H1 (cell line): ENCODE data around the gene ZNF669. TPM values are rescaled to one million over a fixed set of nuclear protein-coding genes. Genes with fewer than 3 reads are reported as not detected.
A peak's percentile ranks its signal among the peaks of the same experiment; 100 is the strongest.

ENCODE experiments used
- CTCF ChIA-PET: fragments of 300-600 bp; sonication (Branson Sonifier 250); formaldehyde crosslinking; loops from one replicate; lab custom pipeline; 2021; ENCODE audit not compliant: partially characterized antibody; lab: Charles Lee
- POLR2A ChIA-PET: fragments of 300-600 bp; sonication (Branson Sonifier 250); formaldehyde crosslinking; loops from one replicate; lab custom pipeline; 2021; ENCODE audit warnings: inconsistent platforms; ENCODE audit not compliant: partially characterized antibody; lab: Charles Lee
- DNase-seq, 2 experiments: peaks; one replicate each; pipeline versions ENCODE4 v3.0.0 to v3.0.0-alpha.2; 2010 to 2022; ENCODE audit warnings: low spot score in 2 of 2, low read depth in 1 of 2, mixed read lengths in 1 of 2
- FAIRE-seq: peaks from 2 replicates; lab custom pipeline; 2011; peaks lifted over from hg19 to GRCh38; lab: Jason Lieb, UNC
- H2AFZ ChIP-seq: 2 replicates; pipeline ENCODE4 v1.8.1; 2012; ENCODE audit warnings: low read length, inconsistent platforms
- H2AK5ac ChIP-seq: 2 replicates; pipeline ENCODE4 v1.6.1; 2013; ENCODE audit warnings: low read depth, low read length
- H2BK120ac ChIP-seq: replicated peaks from 2 replicates; pipeline ENCODE3; 2013; ENCODE audit warnings: low read depth, low read length, inconsistent platforms
- H2BK12ac ChIP-seq: 2 replicates; pipeline ENCODE4 v1.6.1; 2013; ENCODE audit warnings: low read depth, low read length
- H2BK15ac ChIP-seq: 2 replicates; pipeline ENCODE4 v1.6.1; 2013; ENCODE audit warnings: low read length
- H2BK20ac ChIP-seq: 2 replicates; pipeline ENCODE4 v1.6.1; 2013; ENCODE audit warnings: low read length
- H2BK5ac ChIP-seq: 2 replicates; pipeline ENCODE4 v1.6.1; 2013; ENCODE audit warnings: low read depth, low read length
- H3K14ac ChIP-seq: 2 replicates; pipeline ENCODE4 v1.6.1; 2013; ENCODE audit warnings: inconsistent platforms; ENCODE audit not compliant: insufficient read length
- H3K18ac ChIP-seq: 2 replicates; pipeline ENCODE4 v1.6.1; 2013; ENCODE audit warnings: low read length; ENCODE audit errors: extremely low read depth
- H3K23ac ChIP-seq: 2 replicates; pipeline ENCODE4 v1.6.1; 2013; ENCODE audit warnings: inconsistent platforms; ENCODE audit not compliant: insufficient read length
- H3K23me2 ChIP-seq: 2 replicates; pipeline ENCODE4 v1.6.1; 2013; ENCODE audit warnings: low read depth, low read length
- H3K27ac ChIP-seq: 2 replicates; pipeline ENCODE4 v1.6.1; 2011; ENCODE audit warnings: low read depth, low read length, inconsistent platforms
- H3K27me3 ChIP-seq, 4 experiments: replicated peaks in 1 of 4; 1 replicate in 1 of 4; 2 replicates in 3 of 4; pipeline versions ENCODE4 v1.6.1 to v1.8.1; 2011 to 2013; ENCODE audit warnings: low read length in 3 of 4, mild to moderate bottlenecking in 3 of 4, inconsistent platforms in 2 of 4, mixed read lengths in 2 of 4, moderate library complexity in 1 of 4; ENCODE audit not compliant: control insufficient read depth in 3 of 4, insufficient read depth in 3 of 4; ENCODE audit errors: extremely low read depth in 1 of 4
- H3K36me3 ChIP-seq, 4 experiments: 2 replicates each; pipeline versions ENCODE4 v1.6.1 to v1.8.1; 2011 to 2013; ENCODE audit warnings: mild to moderate bottlenecking in 4 of 4, low read length in 3 of 4, moderate library complexity in 2 of 4, control low read depth in 1 of 4, inconsistent platforms in 1 of 4; ENCODE audit not compliant: insufficient read depth in 4 of 4, control insufficient read depth in 2 of 4
- H3K4ac ChIP-seq: replicated peaks from 2 replicates; pipeline ENCODE3; 2013; ENCODE audit warnings: low read length, low read depth, mixed read lengths, inconsistent platforms; ENCODE audit not compliant: insufficient read length
- H3K4me1 ChIP-seq, 4 experiments: replicated peaks in 1 of 4; 1 replicate in 1 of 4; 2 replicates in 3 of 4; pipeline versions ENCODE4 v1.6.1 to v1.8.1; 2011 to 2013; ENCODE audit warnings: low read length in 3 of 4, inconsistent platforms in 2 of 4, mixed read lengths in 1 of 4; ENCODE audit not compliant: insufficient read depth in 4 of 4, control insufficient read depth in 3 of 4
- H3K4me2 ChIP-seq, 2 experiments: 2 replicates each; pipeline versions ENCODE4 v1.6.1 to v1.8.1; 2011 to 2013; ENCODE audit warnings: low read depth in 2 of 2, low read length in 2 of 2, control low read depth in 1 of 2, inconsistent platforms in 1 of 2, mild to moderate bottlenecking in 1 of 2; ENCODE audit not compliant: insufficient read depth in 1 of 2
- H3K4me3 ChIP-seq, 4 experiments: fragments of 200-600, 300-600 bp in 1 of 4; sonication (generic), shearing (Covaris generic), sonication (Bioruptor Twin) in 1 of 4; 2 replicates each; pipeline versions ENCODE4 v1.5.1 to v1.8.1; 2011 to 2016; ENCODE audit warnings: low read length in 4 of 4, low read depth in 3 of 4, control low read depth in 2 of 4, inconsistent platforms in 2 of 4, mild to moderate bottlenecking in 2 of 4, mixed read lengths in 1 of 4, moderate library complexity in 1 of 4; ENCODE audit not compliant: insufficient read depth in 2 of 4; ENCODE audit errors: extremely low read depth in 1 of 4
- H3K56ac ChIP-seq: replicated peaks from 2 replicates; pipeline ENCODE3; 2013; ENCODE audit warnings: low read depth, mild to moderate bottlenecking, mixed read lengths, low read length, inconsistent platforms; ENCODE audit not compliant: insufficient read length
- H3K79me1 ChIP-seq: 2 replicates; pipeline ENCODE4 v1.6.1; 2013; ENCODE audit warnings: low read depth, low read length, control low read depth
- H3K79me2 ChIP-seq, 2 experiments: 2 replicates each; pipeline versions ENCODE4 v1.6.1 to v1.8.1; 2012 to 2013; ENCODE audit warnings: low read length in 2 of 2, mild to moderate bottlenecking in 2 of 2, inconsistent platforms in 1 of 2; ENCODE audit not compliant: insufficient read depth in 2 of 2, control insufficient read depth in 1 of 2
- H3K9ac ChIP-seq, 4 experiments: replicated peaks in 1 of 4; 1 replicate in 1 of 4; 2 replicates in 3 of 4; pipeline versions ENCODE4 v1.6.1 to v1.8.1; 2011 to 2013; ENCODE audit warnings: low read depth in 3 of 4, low read length in 3 of 4, control low read depth in 2 of 4, mild to moderate bottlenecking in 2 of 4, moderate library complexity in 2 of 4, inconsistent platforms in 1 of 4; ENCODE audit errors: extremely low read depth in 1 of 4
- H3K9me3 ChIP-seq, 2 experiments: 2 replicates each; pipeline versions ENCODE4 v1.6.1 to v1.8.1; 2012 to 2013; ENCODE audit warnings: mild to moderate bottlenecking in 2 of 2, moderate library complexity in 2 of 2, control low read depth in 1 of 2, inconsistent platforms in 1 of 2, low read depth in 1 of 2, low read length in 1 of 2, mixed read lengths in 1 of 2; ENCODE audit not compliant: insufficient read depth in 2 of 2
- H4K20me1 ChIP-seq, 2 experiments: replicated peaks in 1 of 2; 2 replicates each; pipeline versions ENCODE3 to v1.8.1; 2011 to 2013; ENCODE audit warnings: inconsistent platforms in 2 of 2, low read length in 2 of 2, mild to moderate bottlenecking in 1 of 2; ENCODE audit not compliant: insufficient read depth in 2 of 2, control insufficient read depth in 1 of 2
- H4K5ac ChIP-seq: 2 replicates; pipeline ENCODE4 v1.6.1; 2013; ENCODE audit warnings: low read length, low read depth, mixed read lengths, inconsistent platforms; ENCODE audit not compliant: insufficient read length
- H4K8ac ChIP-seq: 2 replicates; pipeline ENCODE4 v1.8.0; 2013; ENCODE audit warnings: mild to moderate bottlenecking, moderate library complexity, low read length, inconsistent platforms; ENCODE audit not compliant: insufficient read depth; ENCODE audit errors: extremely low read depth
- H4K91ac ChIP-seq: replicated peaks from 2 replicates; pipeline ENCODE3; 2013; ENCODE audit warnings: low read length, mixed read lengths, inconsistent platforms; ENCODE audit not compliant: insufficient read length
- BACH1 ChIP-seq: IDR thresholded peaks from 2 replicates; pipeline ENCODE4 v1.6.1; 2012; ENCODE audit warnings: low read length, improper control_type of control experiment
- BCL11A ChIP-seq, 2 experiments: IDR thresholded peaks; one replicate each; pipeline ENCODE4 v1.6.1; 2011; ENCODE audit warnings: low read depth in 2 of 2, low read length in 2 of 2, mild to moderate bottlenecking in 2 of 2
- BRCA1 ChIP-seq: IDR thresholded peaks from 2 replicates; pipeline ENCODE4 v1.6.1; 2012; ENCODE audit warnings: low read depth, low read length, improper control_type of control experiment
- CBX5 ChIP-seq: fragments of 300-800, 300-1000 bp; sonication (generic); IDR thresholded peaks from 2 replicates; pipeline ENCODE4 v1.7.1; 2016; ENCODE audit warnings: antibody characterized with exemption, low read length, low read depth
- CTBP2 ChIP-seq: IDR thresholded peaks from 2 replicates; pipeline ENCODE4 v1.7.0; 2011; ENCODE audit warnings: borderline replicate concordance, mild to moderate bottlenecking, moderate library complexity, mixed read lengths, low read length; ENCODE audit not compliant: insufficient read depth, insufficient read length
- EGR1 ChIP-seq: IDR thresholded peaks from 2 replicates; pipeline ENCODE4 v1.6.1; 2011; ENCODE audit warnings: low read depth, low read length, borderline replicate concordance
- FOSL1 ChIP-seq: IDR thresholded peaks from 2 replicates; pipeline ENCODE4 v1.6.1; 2011; ENCODE audit warnings: mild to moderate bottlenecking, low read depth, low read length, moderate library complexity; ENCODE audit not compliant: insufficient read depth
- GTF2F1 ChIP-seq: IDR thresholded peaks from 2 replicates; pipeline ENCODE4 v1.6.1; 2012; ENCODE audit warnings: low read depth, low read length, improper control_type of control experiment, borderline replicate concordance
- JUN ChIP-seq: IDR thresholded peaks from 2 replicates; pipeline ENCODE4 v1.6.1; 2011; ENCODE audit warnings: low read depth, mild to moderate bottlenecking, improper control_type of control experiment, low read length
- KDM5A ChIP-seq: fragments of 200-600 bp; IDR thresholded peaks from 2 replicates; pipeline ENCODE4 v1.7.1; 2012; ENCODE audit warnings: mild to moderate bottlenecking, low read length, inconsistent platforms, mixed read lengths
- NRF1 ChIP-seq: IDR thresholded peaks from 2 replicates; pipeline ENCODE4 v1.6.1; 2011; ENCODE audit warnings: mild to moderate bottlenecking, low read depth, low read length, improper control_type of control experiment
- RFX5 ChIP-seq: IDR thresholded peaks from 2 replicates; pipeline ENCODE4 v1.6.1; 2011; ENCODE audit warnings: low read depth, low read length, improper control_type of control experiment, borderline replicate concordance
- SIN3A ChIP-seq, 2 experiments: IDR thresholded peaks in 1 of 2; conservative IDR thresholded peaks in 1 of 2; 2 replicates each; pipeline ENCODE4 v1.6.1; 2011 to 2012; ENCODE audit warnings: low read length in 2 of 2, improper control_type of control experiment in 1 of 2, low read depth in 1 of 2, mild to moderate bottlenecking in 1 of 2
- TEAD4 ChIP-seq: IDR thresholded peaks from 2 replicates; pipeline ENCODE4 v1.6.1; 2012; ENCODE audit warnings: low read depth, low read length, inconsistent platforms, mixed read lengths
- WGBS, 2 experiments: shearing (Covaris generic) in 1 of 2; methylation state at CpG; one replicate each; pipeline versions ENCODE4 v1.1.6 to v1.1.7; 2013 to 2015; ENCODE audit warnings: low lambda C conversion rate in 2 of 2, mixed read lengths in 2 of 2, inconsistent platforms in 1 of 2, low coverage in 1 of 2, missing lambda C conversion rate in 1 of 2; ENCODE audit not compliant: insufficient replicate concordance in 2 of 2, insufficient coverage in 1 of 2, insufficient read length in 1 of 2; ENCODE audit errors: extremely low coverage in 1 of 2, missing lambda C conversion rate in 1 of 2; 5-methylcytosine and 5-hydroxymethylcytosine counted together
- polyA plus RNA-seq, 7 experiments: library from polyadenylated mRNA; depleted of rRNA in 3 of 7; stranded (reverse) in 5 of 7; unstranded in 2 of 7; fragments of >200 nt in 5 of 7; fragments of 200-250 nt in 2 of 7; gene quantifications; 1 replicate in 5 of 7; 2 replicates in 1 of 7; 4 replicates in 1 of 7; pipeline versions ENCODE4 v1.2.1 to v1.2.3, GENCODE V29; 2011 to 2013; ENCODE audit warnings: missing spikeins in 2 of 7, mixed read lengths in 2 of 7
- total RNA-seq: library from RNA; stranded (reverse); fragmentation: NEBNext Ultra II Directional; extraction: Animal tissue kit (Norgen Biotek cat#: 25700); gene quantifications from 2 replicates; pipeline ENCODE4 v1.2.1, GENCODE V29; 2021

The ZNF669 gene
- total and polyA plus RNA-seq, 2 of the 8 experiments (the other 6 are each of a cell fraction or from before 2014, with no cell fraction given) = 4.8 to 20.3 TPM

GRCh38 chr1:247131236-247131635 is 27.1 kb upstream of the ZNF669 start:
- Histone ChIP-seq H3K4ac (no peak overlapping the region), H4K91ac (no peak overlapping the region), H2BK120ac (no peak overlapping the region), H4K20me1 (no peaks in the 10 kb centered on the region), H4K8ac (0 out of 2 replicates have a peak overlapping the region, but pooled peaks have one; percentile 11), H3K79me2 (peaks cover 0 to 15% of the 10 kb centered on the region in 2 experiments; a peak in 2 of 4 replicates), H3K4me3 (no peak overlapping the region), H3K56ac (no peak overlapping the region), H3K79me1 (0 out of 2 replicates have a peak, but pooled peaks cover 2% of the 10 kb centered on the region), H2BK15ac (no peak overlapping the region), H2AFZ (no peak overlapping the region), H3K27ac (no peak overlapping the region), H3K9me3 (peaks cover 36% of the 10 kb centered on the region in 2 experiments), H2BK12ac (no peak overlapping the region), H2AK5ac (no peak overlapping the region), H3K23me2 (no peaks in the 10 kb centered on the region), H3K4me1 (peaks cover 0 to 3% (median 0%) of the 10 kb centered on the region in 4 experiments; a peak in 1 of 7 replicates), H2BK20ac (no peak overlapping the region), H3K27me3 (no peaks in the 10 kb centered on the region), H3K18ac (no peak overlapping the region), H2BK5ac (no peak overlapping the region), H3K23ac (no peak overlapping the region), H3K14ac (no peak overlapping the region), H3K9ac (no peak overlapping the region), H4K5ac (no peak overlapping the region), H3K36me3 (peaks cover 2 to 44% (median 11%) of the 10 kb centered on the region in 4 experiments; a peak in 6 of 8 replicates), H3K4me2 (no peak overlapping the region)
- WGBS, 2 experiments = 84% methylated on average over 6 of the region's 10 CpGs; no CpG with 5 or more reads in 1 of the 2 experiments
- no peak for FAIRE-seq
- ChIA-PET POLR2A (interaction anchor here (0.7 kb wide), 1 partner anchor 36 kb away, joined by 3 read pairs; no protein-coding TSS in a partner anchor), CTCF (interaction anchor here (2.7 to 3.1 kb wide), 2 partner anchors 12 to 15 kb away, joined by 8 to 9 read pairs; no protein-coding TSS in a partner anchor)
- no peak for DNase-seq
- no peak for TF ChIP-seq CBX5
- TF ChIP-seq KDM5A = no peak
- no peak for TF ChIP-seq BACH1
- TF ChIP-seq EGR1 = no peak
- TF ChIP-seq RFX5 = no peak
- no peak for TF ChIP-seq SIN3A (conservative IDR thresholded peaks at IDR 0.05 in 1 of 2, IDR thresholded peaks at IDR 0.05 in 1 of 2; ENCODE audit: low read depth in 1 of 2, low read length in 2 of 2)
- no peak for TF ChIP-seq CTBP2
- TF ChIP-seq NRF1 = no peak
- no peak for TF ChIP-seq JUN
- no peak for TF ChIP-seq BCL11A (IDR thresholded peaks at IDR 0.05; ENCODE audit: low read depth in 2 of 2, low read length in 2 of 2)
- no peak for TF ChIP-seq TEAD4
- TF ChIP-seq BRCA1 = no peak
- no peak for TF ChIP-seq GTF2F1
- TF ChIP-seq FOSL1 = no peak
